HepG2 (cell line): Measurements from ENCODE around the gene SFI1. TPM values are rescaled to one million over a fixed set of nuclear protein-coding genes. Genes with fewer than 3 reads are reported as not detected.
A peak's percentile ranks its signal among the peaks of the same experiment; 100 is the strongest.

ENCODE experiments used
- AGO2 ChIP-seq: fragments of 200-400 bp; formaldehyde crosslinking; optimal IDR thresholded peaks from 2 replicates; pipeline ENCODE3; 2017; ENCODE audit warnings: mild to moderate bottlenecking, low read depth, low read length, moderate library complexity
- ARHGAP35 ChIP-seq: sonication (generic); formaldehyde crosslinking; IDR thresholded peaks from 2 replicates; pipeline ENCODE4 v1.9.0; 2022; ENCODE audit warnings: mild to moderate bottlenecking, inconsistent platforms, moderate library complexity, missing genetic modification reagents, borderline replicate concordance
- ATF6 ChIP-seq: sonication (generic); formaldehyde crosslinking; conservative IDR thresholded peaks from 2 replicates; pipeline ENCODE4 v1.4.0; 2020; ENCODE audit warnings: missing genetic modification reagents
- FOXK1 ChIP-seq: sonication (generic); formaldehyde crosslinking; IDR thresholded peaks from 2 replicates; pipeline ENCODE4 v1.4.0; 2020; ENCODE audit warnings: low read depth, missing genetic modification reagents, borderline replicate concordance
- ISX ChIP-seq: sonication (generic); formaldehyde crosslinking; conservative IDR thresholded peaks from 2 replicates; pipeline ENCODE4 v1.5.0; 2020; ENCODE audit warnings: missing genetic modification reagents
- REST ChIP-seq, 2 experiments: IDR thresholded peaks; 2 replicates each; pipeline ENCODE4 v1.6.1; 2011 to 2012; ENCODE audit warnings: low read length in 2 of 2, borderline replicate concordance in 1 of 2, low read depth in 1 of 2, mild to moderate bottlenecking in 1 of 2, moderate library complexity in 1 of 2
- SNAPC2 ChIP-seq: sonication (generic); formaldehyde crosslinking; IDR thresholded peaks from 2 replicates; pipeline ENCODE4 v1.8.1; 2022; ENCODE audit warnings: mild to moderate bottlenecking, missing genetic modification reagents
- SRF ChIP-seq: IDR thresholded peaks from 2 replicates; pipeline ENCODE4 v1.6.1; 2011; ENCODE audit warnings: mild to moderate bottlenecking, low read depth, low read length, moderate library complexity
- SRSF1 ChIP-seq: fragments of 200-400 bp; formaldehyde crosslinking; optimal IDR thresholded peaks from 2 replicates; pipeline ENCODE3; 2017; ENCODE audit warnings: mild to moderate bottlenecking, low read depth, low read length, moderate library complexity
- SRY ChIP-seq: sonication (generic); formaldehyde crosslinking; IDR thresholded peaks from 2 replicates; pipeline ENCODE4 v1.8.0; 2022; ENCODE audit warnings: mild to moderate bottlenecking, missing genetic modification reagents
- SYNCRIP ChIP-seq: fragments of 200-400 bp; formaldehyde crosslinking; IDR thresholded peaks from 2 replicates; pipeline ENCODE4 v1.6.1; 2018; ENCODE audit warnings: mild to moderate bottlenecking, low read depth, low read length; ENCODE audit not compliant: insufficient read depth
- TGIF2 ChIP-seq: IDR thresholded peaks from 2 replicates; pipeline ENCODE4 v1.6.1; 2016; ENCODE audit warnings: control low read depth, missing compliant biosample characterization
- THYN1 ChIP-seq: sonication (generic); formaldehyde crosslinking; IDR thresholded peaks from 2 replicates; pipeline ENCODE4 v1.8.1; 2023; ENCODE audit warnings: low read depth, mild to moderate bottlenecking, moderate library complexity, missing genetic modification reagents, borderline replicate concordance
- U2AF1 ChIP-seq: fragments of 200-400 bp; formaldehyde crosslinking; optimal IDR thresholded peaks from 2 replicates; pipeline ENCODE3; 2017; ENCODE audit warnings: mild to moderate bottlenecking, low read depth, low read length
- ZC3H13 ChIP-seq: sonication (generic); formaldehyde crosslinking; IDR thresholded peaks from 2 replicates; pipeline ENCODE4 v1.8.1; 2023; ENCODE audit warnings: mild to moderate bottlenecking, missing genetic modification reagents, moderate library complexity
- ZFP91 ChIP-seq: sonication (generic); formaldehyde crosslinking; IDR thresholded peaks from 2 replicates; pipeline ENCODE4 v1.9.0; 2022; ENCODE audit warnings: missing genetic modification reagents, mild to moderate bottlenecking, borderline replicate concordance
- ZNF543 ChIP-seq: sonication (generic); formaldehyde crosslinking; IDR thresholded peaks from 2 replicates; pipeline ENCODE4 v1.4.0; 2020; ENCODE audit warnings: mild to moderate bottlenecking, missing genetic modification reagents
- ZNF619 ChIP-seq: sonication (generic); formaldehyde crosslinking; IDR thresholded peaks from 2 replicates; pipeline ENCODE4 v1.4.0; 2020; ENCODE audit warnings: mild to moderate bottlenecking, missing genetic modification reagents
- ZNF720 ChIP-seq: sonication (generic); formaldehyde crosslinking; IDR thresholded peaks from 2 replicates; pipeline ENCODE4 v1.4.0; 2020; ENCODE audit warnings: missing genetic modification reagents
- ZNF776 ChIP-seq: sonication (generic); formaldehyde crosslinking; IDR thresholded peaks from 2 replicates; pipeline ENCODE4 v1.4.0; 2020; ENCODE audit warnings: mild to moderate bottlenecking, missing genetic modification reagents
- polyA plus RNA-seq, 8 experiments: library from polyadenylated mRNA; depleted of rRNA in 3 of 8; stranded (reverse) in 7 of 8; unstranded in 1 of 8; fragments of >200 nt; fragmentation: Illumina TruSeq in 4 of 8; extraction: Trizol in 4 of 8; gene quantifications; 2 replicates each; pipeline versions ENCODE4 v1.2.1 to v1.2.3, GENCODE V29; 2011 to 2016; ENCODE audit warnings: low read depth in 4 of 8, missing spikeins in 1 of 8, mixed read lengths in 1 of 8; ENCODE audit not compliant: insufficient read depth in 1 of 8
- total RNA-seq, 5 experiments: library from RNA; depleted of rRNA; stranded (reverse); fragments of >200 nt; fragmentation: Illumina TruSeq; extraction: Trizol; gene quantifications; 2 replicates each; pipeline ENCODE4 v1.2.3, GENCODE V29; 2016; ENCODE audit warnings: low read depth in 1 of 5

The SFI1 gene
- total and polyA plus RNA-seq, 2 of the 13 experiments (the other 11 are each of a cell fraction or from before 2014, with no cell fraction given) = 20.5 to 40.1 TPM

GRCh38 chr22:31661851-31662667, 165.7 kb downstream of the SFI1 start, which contains the start of gene PISD (continued):
- no peak for TF ChIP-seq ZNF776 (CRISPR knock-in tag)
- TF ChIP-seq SRY (CRISPR knock-in tag) = peak; percentile 45; the same call in 1 of the 2 replicates
- TF ChIP-seq REST (IDR thresholded peaks at IDR 0.05; ENCODE audit: borderline replicate concordance in 1 of 2, low read depth in 1 of 2, low read length in 2 of 2) = 0 out of 4 replicates have a peak, but pooled peaks of 1 of the 2 experiments have one; percentile 16
- no peak for TF ChIP-seq U2AF1
- no peak for TF ChIP-seq THYN1 (CRISPR knock-in tag)
- 0 out of 2 replicates have a peak, but pooled peaks have one; percentile 42 for TF ChIP-seq ZNF543 (CRISPR knock-in tag)
- TF ChIP-seq ARHGAP35 (CRISPR knock-in tag) = peak; percentile 70; the same call in 1 of the 2 replicates
- peak; percentile 70; the same call in 1 of the 2 replicates for TF ChIP-seq ZC3H13 (CRISPR knock-in tag)
- TF ChIP-seq FOXK1 = peak; percentile 79; the same call in 1 of the 2 replicates
- 0 out of 2 replicates have a peak, but pooled peaks have one; percentile 22 for TF ChIP-seq SNAPC2
- no peak for TF ChIP-seq SYNCRIP
- no peak for TF ChIP-seq ZNF720 (CRISPR knock-in tag)
- peak; percentile 95 for TF ChIP-seq ZFP91 (CRISPR knock-in tag)
- TF ChIP-seq AGO2 = peak; percentile 54
- TF ChIP-seq ISX = no peak
- TF ChIP-seq TGIF2 (CRISPR knock-in tag) = peak; percentile 91
- TF ChIP-seq SRSF1 = peak; percentile 72
- no peak; the same call in 1 of the 2 replicates for TF ChIP-seq ZNF619 (CRISPR knock-in tag)
- TF ChIP-seq SRF = 0 out of 2 replicates have a peak, but pooled peaks have one; percentile 36
- TF ChIP-seq ATF6 (CRISPR knock-in tag) = 0 out of 2 replicates have a peak, but pooled peaks have one; percentile 39
